Measurements from ENCODE around the gene ZNF552. TPM values are rescaled to one million over a fixed set of nuclear protein-coding genes. Genes with fewer than 3 reads are reported as not detected.
"Not testable (repeated sequence)": the region's sequence is repeated elsewhere in the genome, so short reads cannot be mapped to it uniquely, and the experiment has no call there.

The ZNF552 gene
- total and polyA plus RNA-seq, 2 of the 4 experiments (the other 2 are of a cell fraction) = 2.8 to 4.7 TPM

DNA sequence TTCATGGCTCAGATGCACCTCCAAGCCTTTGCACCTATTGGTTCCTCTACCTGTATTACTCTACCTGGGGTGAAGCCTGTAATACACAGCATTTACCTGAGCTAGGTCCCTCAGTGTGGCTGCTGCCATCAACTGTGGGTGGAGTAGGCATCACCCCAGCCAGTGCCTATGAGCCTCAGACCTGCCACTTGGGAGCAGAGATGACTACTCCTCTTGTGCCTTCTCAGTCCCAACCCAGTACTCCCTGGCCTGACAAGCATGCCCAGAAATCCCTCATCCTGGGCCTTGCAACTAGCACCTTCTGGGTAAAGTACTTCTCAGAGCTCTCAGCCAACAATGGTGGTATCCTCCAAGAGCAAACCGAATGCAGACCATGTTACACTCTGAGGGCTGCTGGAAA lies 18.1 kb downstream of the ZNF552 start:
- H3K18ac ChIP-seq (ENCODE audit: low read depth, low read length); H3K27me3 ChIP-seq (ENCODE audit: control insufficient read depth, insufficient read depth, low read length); H4K5ac ChIP-seq (ENCODE audit: low read depth, low read length); CTCF ChIA-PET; H3K4me2 ChIP-seq (ENCODE audit: low read depth, low read length); H3K9ac ChIP-seq (ENCODE audit: low read depth, low read length); H2BK20ac ChIP-seq (ENCODE audit: low read depth, low read length); H2AFZ ChIP-seq (replicated peaks; ENCODE audit: low read length, poor library complexity); H3K23ac ChIP-seq (ENCODE audit: low read depth, low read length); H4K91ac ChIP-seq (ENCODE audit: insufficient read depth, low read depth, low read length); H3K4ac ChIP-seq (ENCODE audit: low read depth, low read length); H3K4me3 ChIP-seq (ENCODE audit: insufficient read depth, low read depth, low read length); H3K14ac ChIP-seq (replicated peaks; ENCODE audit: low read depth, low read length); ATAC-seq (ENCODE audit: low read depth); dilution Hi-C loops (cut with HindIII; ENCODE audit: low sequenced_read_pairs, unreplicated experiment); H2AK9ac ChIP-seq (replicated peaks; ENCODE audit: low read depth, low read length, poor library complexity); H3K56ac ChIP-seq (ENCODE audit: extremely low read depth, insufficient read depth, low read length); intact Hi-C loops (cut with micrococcal nuclease); BruUV-seq (replicated peaks); DNase-seq; H3K9me3 ChIP-seq (ENCODE audit: control insufficient read depth, insufficient read depth, low read length); H2BK15ac ChIP-seq (ENCODE audit: low read depth, low read length); H3K4me1 ChIP-seq (ENCODE audit: control insufficient read depth, insufficient read depth, low read length); H2AK5ac ChIP-seq (ENCODE audit: low read depth, low read length); H3K27ac ChIP-seq (ENCODE audit: insufficient read depth, low read length); POLR2A ChIA-PET (ENCODE audit: unreplicated experiment); H4K8ac ChIP-seq (ENCODE audit: low read depth in 2 of 2, low read length in 2 of 2); H2BK5ac ChIP-seq (ENCODE audit: low read depth, low read length, poor library complexity, severe bottlenecking); H2BK120ac ChIP-seq (ENCODE audit: low read depth, low read length); H3K9me1 ChIP-seq (ENCODE audit: insufficient read depth, low read length); H4K20me1 ChIP-seq (ENCODE audit: insufficient read depth, low read length); in situ Hi-C loops (cut with MboI; ENCODE audit: low sequenced_read_pairs): not testable (repeated sequence)
- Histone ChIP-seq H3K36me3 (ENCODE audit: control insufficient read depth, insufficient read depth, low read length) (peaks cover 18% of the 10 kb centered on the region), H3K79me1 (ENCODE audit: low read depth in 1 of 2, low read length in 2 of 2) (peaks cover 25 to 41% of the 10 kb centered on the region in 2 experiments)
- no CpG with 5 or more reads among the region's 1 CpG for WGBS, 2 experiments (ENCODE audit: extremely low coverage in 2 of 2, insufficient read length in 1 of 2)

All from IMR-90 (cell line).